C4-2B (cell line): ENCODE measurements around the gene WIPF3.

Experiments
- ZFX ChIP-seq: fragments of 450-650 bp; IDR thresholded peaks from 2 replicates; pipeline ENCODE4 v1.6.1; 2017
- TF ChIP-seq, protein P1 (sequence below): fragments of 450-650 bp; conservative IDR thresholded peaks from 2 replicates; pipeline ENCODE4 v1.5.1; 2017; ENCODE audit warnings: mild to moderate bottlenecking

DNA sequence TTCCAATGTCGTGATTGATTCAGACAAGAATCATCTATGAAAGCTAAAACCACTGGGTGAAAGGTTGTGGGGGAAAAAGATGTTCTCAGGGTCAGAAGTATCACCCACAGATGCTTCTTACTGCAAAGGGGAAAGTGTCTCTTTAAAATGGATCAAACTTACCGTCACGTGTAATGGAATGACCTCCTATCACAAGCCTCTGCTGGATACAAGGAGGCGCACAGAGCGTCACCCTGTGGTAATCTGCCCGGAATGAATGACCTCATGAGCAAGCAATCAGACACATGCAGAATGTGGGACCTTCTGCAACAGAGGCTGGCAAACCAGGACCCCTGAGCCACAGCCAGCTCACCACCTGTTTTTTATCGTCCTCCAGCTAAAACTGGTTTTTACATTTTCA lies 33.0 kb downstream of the WIPF3 start:
- TF ChIP-seq, protein P1, sequence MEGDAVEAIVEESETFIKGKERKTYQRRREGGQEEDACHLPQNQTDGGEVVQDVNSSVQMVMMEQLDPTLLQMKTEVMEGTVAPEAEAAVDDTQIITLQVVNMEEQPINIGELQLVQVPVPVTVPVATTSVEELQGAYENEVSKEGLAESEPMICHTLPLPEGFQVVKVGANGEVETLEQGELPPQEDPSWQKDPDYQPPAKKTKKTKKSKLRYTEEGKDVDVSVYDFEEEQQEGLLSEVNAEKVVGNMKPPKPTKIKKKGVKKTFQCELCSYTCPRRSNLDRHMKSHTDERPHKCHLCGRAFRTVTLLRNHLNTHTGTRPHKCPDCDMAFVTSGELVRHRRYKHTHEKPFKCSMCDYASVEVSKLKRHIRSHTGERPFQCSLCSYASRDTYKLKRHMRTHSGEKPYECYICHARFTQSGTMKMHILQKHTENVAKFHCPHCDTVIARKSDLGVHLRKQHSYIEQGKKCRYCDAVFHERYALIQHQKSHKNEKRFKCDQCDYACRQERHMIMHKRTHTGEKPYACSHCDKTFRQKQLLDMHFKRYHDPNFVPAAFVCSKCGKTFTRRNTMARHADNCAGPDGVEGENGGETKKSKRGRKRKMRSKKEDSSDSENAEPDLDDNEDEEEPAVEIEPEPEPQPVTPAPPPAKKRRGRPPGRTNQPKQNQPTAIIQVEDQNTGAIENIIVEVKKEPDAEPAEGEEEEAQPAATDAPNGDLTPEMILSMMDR = no peak
- TF ChIP-seq ZFX = no peak
